Neural progenitor cell (in vitro differentiated cells): ENCODE measurements around the gene PAPPA2. TPM values are rescaled to one million over a fixed set of nuclear protein-coding genes. Genes with fewer than 3 reads are reported as not detected.

ENCODE experiments used
- DNase-seq: peaks from one replicate; pipeline ENCODE4 v3.0.0-alpha.2; 2016; ENCODE audit warnings: low spot score
- H2AFZ ChIP-seq: fragments of 200-600 bp; sonication (generic); replicated peaks from 2 replicates; pipeline ENCODE4 v1.6.1; 2016; ENCODE audit warnings: antibody characterized with exemption
- H3F3A ChIP-seq: fragments of 200-600 bp; sonication (generic); 2 replicates; pipeline ENCODE4 v1.6.1; 2016; ENCODE audit warnings: antibody characterized with exemption, low read depth
- H3K27ac ChIP-seq: fragments of 200-600 bp; sonication (generic); 2 replicates; pipeline ENCODE4 v1.5.1; 2016; ENCODE audit warnings: mild to moderate bottlenecking
- H3K27me3 ChIP-seq: fragments of 200-600 bp; sonication (generic); 2 replicates; pipeline ENCODE4 v1.6.1; 2016; ENCODE audit warnings: mild to moderate bottlenecking, moderate library complexity
- H3K36me3 ChIP-seq: fragments of 200-600 bp; sonication (generic); 2 replicates; pipeline ENCODE4 v1.5.1; 2016
- H3K4me1 ChIP-seq: fragments of 200-600 bp; sonication (generic); 2 replicates; pipeline ENCODE4 v1.6.1; 2016; ENCODE audit warnings: mixed run types
- H3K4me2 ChIP-seq: fragments of 200-600 bp; sonication (generic); 2 replicates; pipeline ENCODE4 v1.6.1; 2016
- H3K4me3 ChIP-seq: fragments of 200-600 bp; sonication (generic); 2 replicates; pipeline ENCODE4 v1.5.1; 2016
- H3K79me2 ChIP-seq: fragments of 200-600 bp; sonication (generic); 2 replicates; pipeline ENCODE4 v1.6.1; 2016; ENCODE audit warnings: low read depth
- H3K9ac ChIP-seq: fragments of 200-600 bp; sonication (generic); 2 replicates; pipeline ENCODE4 v1.6.1; 2016
- H3K9me3 ChIP-seq: fragments of 200-600 bp; sonication (generic); 2 replicates; pipeline ENCODE4 v1.5.1; 2016; ENCODE audit warnings: low read depth
- H4K20me1 ChIP-seq: fragments of 200-600 bp; sonication (generic); 2 replicates; pipeline ENCODE4 v1.6.1; 2016; ENCODE audit warnings: low read depth
- H3K27ac Mint-ChIP-seq: 3 replicates; pipeline ENCODE4 v1.8.0; 2021; ENCODE audit warnings: mixed read lengths
- H3K27me3 Mint-ChIP-seq: 2 replicates; pipeline ENCODE4 v1.8.0; 2022; ENCODE audit warnings: low read depth, mild to moderate bottlenecking, inconsistent platforms, moderate library complexity, mixed read lengths; ENCODE audit not compliant: insufficient read depth
- H3K36me3 Mint-ChIP-seq: 3 replicates; pipeline ENCODE4 v1.8.0; 2021; ENCODE audit warnings: mixed read lengths
- H3K4me1 Mint-ChIP-seq: 3 replicates; pipeline ENCODE4 v1.8.0; 2021; ENCODE audit warnings: mixed read lengths
- H3K4me3 Mint-ChIP-seq: 3 replicates; pipeline ENCODE4 v1.8.0; 2021; ENCODE audit warnings: mild to moderate bottlenecking, moderate library complexity, mixed read lengths
- H3K9me3 Mint-ChIP-seq: 3 replicates; pipeline ENCODE4 v1.8.0; 2020; ENCODE audit warnings: mixed read lengths
- EZH2 ChIP-seq: fragments of 200-600 bp; sonication (generic); IDR thresholded peaks from 2 replicates; pipeline ENCODE4 v1.6.1; 2017; ENCODE audit warnings: antibody characterized with exemption, mild to moderate bottlenecking, moderate library complexity
- EZH2phosphoT487 ChIP-seq: fragments of 200-600 bp; sonication (generic); IDR thresholded peaks from 2 replicates; pipeline ENCODE4 v1.6.1; 2017; ENCODE audit warnings: antibody characterized with exemption
- total RNA-seq: library from RNA; depleted of rRNA; stranded (reverse); fragments of >200 nt; gene quantifications from 2 replicates; pipeline ENCODE4 v1.2.3, GENCODE V29; 2015; ENCODE audit warnings: low replicate concordance
- TF ChIP-seq, protein P1 (sequence below): fragments of 200-600 bp; sonication (generic); IDR thresholded peaks from 2 replicates; pipeline ENCODE4 v1.5.1; 2017; ENCODE audit warnings: antibody characterized with exemption, mild to moderate bottlenecking

Gene PAPPA2
- total RNA-seq, 1 donor from 2014 or later = 0.17 TPM

DNA sequence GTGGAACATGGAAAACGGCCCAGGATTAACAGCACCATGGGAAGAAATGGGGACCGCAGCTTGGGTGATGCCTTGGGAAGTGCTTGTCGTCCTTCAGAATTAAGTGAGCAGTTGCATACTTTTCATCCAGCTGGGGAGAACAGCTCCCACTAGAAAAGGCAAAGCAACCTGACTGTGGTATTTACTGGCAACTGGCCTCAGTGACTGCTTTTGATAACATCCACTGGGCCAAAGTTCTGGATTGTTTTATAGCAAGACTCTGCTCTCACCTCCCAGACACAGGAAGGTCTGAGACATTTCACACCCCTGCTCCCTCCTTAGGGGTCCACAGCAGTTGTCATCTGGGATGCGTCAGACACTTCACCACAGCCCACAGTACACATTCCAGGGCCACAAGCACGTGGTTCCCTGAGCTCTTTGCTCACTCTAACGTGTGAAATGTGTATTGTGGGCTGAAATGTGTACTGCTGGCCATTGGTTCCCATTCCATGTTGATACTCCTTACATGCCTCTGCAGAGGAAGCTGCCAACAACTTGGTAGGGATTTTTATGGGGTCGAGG, 6.6 kb downstream of the PAPPA2 start:
- no peak for DNase-seq
- no peak overlapping the region for H3K4me3 ChIP-seq
- TF ChIP-seq EZH2phosphoT487 (no peak), EZH2 (no peak)
- TF ChIP-seq, protein P1, sequence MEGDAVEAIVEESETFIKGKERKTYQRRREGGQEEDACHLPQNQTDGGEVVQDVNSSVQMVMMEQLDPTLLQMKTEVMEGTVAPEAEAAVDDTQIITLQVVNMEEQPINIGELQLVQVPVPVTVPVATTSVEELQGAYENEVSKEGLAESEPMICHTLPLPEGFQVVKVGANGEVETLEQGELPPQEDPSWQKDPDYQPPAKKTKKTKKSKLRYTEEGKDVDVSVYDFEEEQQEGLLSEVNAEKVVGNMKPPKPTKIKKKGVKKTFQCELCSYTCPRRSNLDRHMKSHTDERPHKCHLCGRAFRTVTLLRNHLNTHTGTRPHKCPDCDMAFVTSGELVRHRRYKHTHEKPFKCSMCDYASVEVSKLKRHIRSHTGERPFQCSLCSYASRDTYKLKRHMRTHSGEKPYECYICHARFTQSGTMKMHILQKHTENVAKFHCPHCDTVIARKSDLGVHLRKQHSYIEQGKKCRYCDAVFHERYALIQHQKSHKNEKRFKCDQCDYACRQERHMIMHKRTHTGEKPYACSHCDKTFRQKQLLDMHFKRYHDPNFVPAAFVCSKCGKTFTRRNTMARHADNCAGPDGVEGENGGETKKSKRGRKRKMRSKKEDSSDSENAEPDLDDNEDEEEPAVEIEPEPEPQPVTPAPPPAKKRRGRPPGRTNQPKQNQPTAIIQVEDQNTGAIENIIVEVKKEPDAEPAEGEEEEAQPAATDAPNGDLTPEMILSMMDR = no peak
- H4K20me1 ChIP-seq = no peaks in the 10 kb centered on the region
- H3K27me3 ChIP-seq = no peaks in the 10 kb centered on the region
- Mint-ChIP-seq H3K4me3 (no peak overlapping the region), H3K36me3 (no peaks in the 10 kb centered on the region), H3K4me1 (no peaks in the 10 kb centered on the region), H3K27me3 (peaks cover 3% of the 10 kb centered on the region), H3K27ac (no peak overlapping the region), H3K9me3 (no peaks in the 10 kb centered on the region)
- H2AFZ ChIP-seq = no peak overlapping the region
- H3K27ac ChIP-seq = no peak overlapping the region
- no peaks in the 10 kb centered on the region for H3K9me3 ChIP-seq
- H3K36me3 ChIP-seq = no peaks in the 10 kb centered on the region
- no peaks in the 10 kb centered on the region for H3K79me2 ChIP-seq
- H3K4me2 ChIP-seq = no peak overlapping the region
- H3F3A ChIP-seq = no peaks in the 10 kb centered on the region
- H3K4me1 ChIP-seq = no peaks in the 10 kb centered on the region
- no peak overlapping the region for H3K9ac ChIP-seq

GRCh38 chr1:176471338-176472121, 8.6 kb downstream of the PAPPA2 start:
- H3K27me3 Mint-ChIP-seq = peaks cover 3% of the 10 kb centered on the region
- no peaks in the 10 kb centered on the region for H3K79me2 ChIP-seq
- H3K27ac ChIP-seq = no peak overlapping the region
- H3K4me3 Mint-ChIP-seq = no peak overlapping the region
- no peaks in the 10 kb centered on the region for H3K36me3 ChIP-seq
- no peak overlapping the region for H3K4me3 ChIP-seq
- H3K27me3 ChIP-seq = no peaks in the 10 kb centered on the region
- H3K4me1 Mint-ChIP-seq = no peaks in the 10 kb centered on the region
- H3K4me1 ChIP-seq = no peaks in the 10 kb centered on the region
- no peaks in the 10 kb centered on the region for H3K36me3 Mint-ChIP-seq
- no peak for TF ChIP-seq EZH2phosphoT487
- no peak for TF ChIP-seq EZH2
- TF ChIP-seq, protein P1 = no peak
- H3K4me2 ChIP-seq = no peak overlapping the region
- H4K20me1 ChIP-seq = no peaks in the 10 kb centered on the region
- H3F3A ChIP-seq = no peaks in the 10 kb centered on the region
- no peak for DNase-seq
- H2AFZ ChIP-seq = no peak overlapping the region
- H3K9ac ChIP-seq = no peak overlapping the region
- H3K9me3 Mint-ChIP-seq = no peaks in the 10 kb centered on the region
- no peaks in the 10 kb centered on the region for H3K9me3 ChIP-seq
- no peak overlapping the region for H3K27ac Mint-ChIP-seq

DNA sequence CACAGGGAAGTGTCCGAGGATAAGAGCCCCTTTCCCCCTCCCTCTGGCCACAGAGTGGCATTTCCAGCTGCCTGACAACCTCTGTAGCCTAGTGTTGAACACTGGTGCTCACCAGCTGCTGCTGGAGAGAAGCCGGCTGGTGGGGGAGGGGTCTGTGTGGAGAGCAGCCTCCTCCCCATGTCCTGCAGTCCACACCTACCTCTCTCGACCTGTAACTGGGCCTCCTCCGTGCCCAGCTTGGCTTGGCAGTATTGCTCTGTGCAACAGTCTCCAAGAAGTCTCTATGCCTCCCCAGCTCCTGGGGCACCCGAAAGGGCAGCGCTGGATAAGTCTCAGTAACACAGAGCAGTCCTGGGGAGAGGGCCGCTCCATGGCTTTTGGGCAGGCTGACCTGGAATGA, 17.0 kb downstream of the PAPPA2 start:
- Mint-ChIP-seq H3K27ac (no peak overlapping the region), H3K27me3 (no peaks in the 10 kb centered on the region), H3K4me1 (no peaks in the 10 kb centered on the region), H3K36me3 (no peaks in the 10 kb centered on the region), H3K4me3 (no peak overlapping the region), H3K9me3 (no peaks in the 10 kb centered on the region)
- DNase-seq = peak; percentile 53
- H3K27me3 ChIP-seq = no peaks in the 10 kb centered on the region
- H4K20me1 ChIP-seq = no peaks in the 10 kb centered on the region
- no peaks in the 10 kb centered on the region for H3K79me2 ChIP-seq
- no peaks in the 10 kb centered on the region for H3K9me3 ChIP-seq
- H3K4me1 ChIP-seq = peaks cover 7% of the 10 kb centered on the region
- H3K9ac ChIP-seq = no peak overlapping the region
- H3K27ac ChIP-seq = no peak overlapping the region
- H3K4me2 ChIP-seq = peak overlapping the region; percentile 12
- no peak overlapping the region for H3K4me3 ChIP-seq
- TF ChIP-seq, protein P1 = no peak
- H3K36me3 ChIP-seq = no peaks in the 10 kb centered on the region
- H3F3A ChIP-seq = no peaks in the 10 kb centered on the region
- H2AFZ ChIP-seq = peak overlapping the region; percentile 55
